Coronary artery (tissue), 2 donors: ENCODE results near the gene GRPEL1.

ENCODE experiments used
- DNase-seq: peaks from one replicate; pipeline ENCODE4 v3.0.0-alpha.2; 2017; ENCODE audit warnings: low spot score
- H3K27ac ChIP-seq, 2 donors: fragments of 200-600 bp; sonication (generic); one replicate each; pipeline ENCODE4 v1.5.1; 2016 to 2019
- H3K4me3 ChIP-seq: fragments of 200-600 bp; sonication (generic); 2 replicates; pipeline ENCODE4 v1.5.1; 2016; ENCODE audit warnings: mild to moderate bottlenecking, moderate library complexity
- CTCF ChIP-seq: fragments of 200-600 bp; sonication (generic); IDR thresholded peaks from one replicate; pipeline ENCODE4 v1.5.1; 2019; ENCODE audit warnings: antibody characterized with exemption

Gene GRPEL1

DNA sequence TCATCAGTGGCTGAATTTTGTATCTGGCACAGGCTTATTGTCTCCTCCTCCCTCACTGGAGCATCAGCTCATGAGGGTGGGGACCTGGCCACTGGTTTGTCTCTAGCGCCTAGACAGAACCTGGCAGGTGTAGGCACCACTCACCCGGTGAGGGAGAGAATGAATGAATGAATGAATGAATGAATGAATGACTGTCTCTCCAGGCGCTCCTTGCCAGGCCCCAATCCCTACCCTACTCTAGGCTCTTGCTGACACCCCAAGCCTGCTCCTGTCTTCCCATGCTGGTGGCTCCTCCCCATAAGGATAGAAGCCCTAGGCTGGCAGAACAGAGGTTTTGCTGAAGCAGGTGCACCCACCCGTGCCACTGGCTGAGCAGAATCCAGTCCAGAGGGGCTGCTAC lies 41.3 kb upstream of the GRPEL1 start:
- H3K27ac ChIP-seq, result no peak overlapping the region
- no peak overlapping the region for H3K4me3 ChIP-seq
- TF ChIP-seq CTCF, result no peak
- DNase-seq, result no peak

DNA sequence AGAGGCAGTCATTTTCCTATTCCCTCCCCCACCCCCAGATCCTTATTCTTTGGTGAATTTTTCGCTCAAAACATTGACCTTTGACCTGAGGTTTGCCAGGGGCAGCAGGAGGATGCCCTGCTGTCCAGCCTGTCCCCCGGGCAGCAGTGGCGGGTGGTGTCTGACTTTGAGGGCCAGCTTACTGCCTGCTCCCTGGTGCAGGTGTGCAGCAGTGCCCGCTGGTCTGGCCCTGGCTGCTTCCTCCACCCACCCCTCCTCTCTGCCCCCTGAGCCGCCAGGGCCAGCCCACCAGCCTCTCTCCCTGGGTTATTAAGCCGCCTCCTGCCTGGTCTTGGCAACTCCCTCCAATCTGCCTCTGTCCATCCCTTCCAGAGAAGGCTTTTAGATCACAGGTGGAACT lies 40.8 kb upstream of the GRPEL1 start:
- Histone ChIP-seq H3K4me3 (no peak overlapping the region), H3K27ac (no peak overlapping the region)
- no peak for DNase-seq
- no peak for TF ChIP-seq CTCF

GRCh38 chr4:7108046-7108625 lies 40.3 kb upstream of the GRPEL1 start:
- TF ChIP-seq CTCF, result no peak
- Histone ChIP-seq H3K4me3 (no peak overlapping the region), H3K27ac (no peak overlapping the region)
- DNase-seq, result no peak

DNA sequence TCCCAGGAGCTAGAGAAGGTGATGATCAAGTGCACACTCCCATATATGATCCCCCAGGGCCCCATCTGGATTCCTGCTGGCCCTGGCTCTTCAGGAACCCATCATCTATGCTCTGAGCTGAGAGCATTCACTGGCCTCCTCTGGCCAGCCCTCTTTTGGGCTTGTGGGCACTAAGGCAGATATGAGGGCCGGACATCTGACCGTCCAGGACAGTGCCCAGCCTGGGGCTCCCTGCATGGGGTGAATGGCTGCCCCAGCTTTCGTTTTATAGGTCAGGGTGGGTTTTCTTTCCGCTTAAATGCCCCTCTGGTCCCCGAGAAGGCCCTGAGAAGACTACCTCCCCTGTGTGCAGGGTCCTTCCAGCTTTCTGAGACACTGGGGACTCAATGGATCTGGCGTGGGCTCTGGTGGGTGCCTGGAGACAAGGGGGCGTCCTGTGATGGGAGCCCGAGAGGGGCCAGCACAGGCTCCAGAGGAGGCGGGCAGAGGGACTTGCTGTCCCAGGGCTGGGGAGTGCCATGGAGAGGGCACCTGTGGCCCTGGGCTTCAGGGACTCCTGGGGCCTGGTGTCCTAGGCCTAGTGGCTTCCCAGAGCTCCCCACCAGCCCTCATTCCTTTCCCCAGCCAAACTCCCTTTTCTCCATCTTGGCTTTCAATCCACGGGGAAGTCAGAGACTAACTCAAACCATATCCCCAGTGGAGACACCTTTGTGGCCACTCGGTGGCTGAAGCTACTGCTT lies 39.5 kb upstream of the GRPEL1 start:
- Histone ChIP-seq H3K4me3 (no peak overlapping the region), H3K27ac (no peak overlapping the region)
- no peak for DNase-seq
- no peak for TF ChIP-seq CTCF

- no peak for DNase-seq
- no peak overlapping the region for H3K27ac ChIP-seq
- TF ChIP-seq CTCF, result no peak
- H3K4me3 ChIP-seq, result no peak overlapping the region
Measured at GRCh38 chr4:7105276-7105675, 37.4 kb upstream of the GRPEL1 start.

DNA sequence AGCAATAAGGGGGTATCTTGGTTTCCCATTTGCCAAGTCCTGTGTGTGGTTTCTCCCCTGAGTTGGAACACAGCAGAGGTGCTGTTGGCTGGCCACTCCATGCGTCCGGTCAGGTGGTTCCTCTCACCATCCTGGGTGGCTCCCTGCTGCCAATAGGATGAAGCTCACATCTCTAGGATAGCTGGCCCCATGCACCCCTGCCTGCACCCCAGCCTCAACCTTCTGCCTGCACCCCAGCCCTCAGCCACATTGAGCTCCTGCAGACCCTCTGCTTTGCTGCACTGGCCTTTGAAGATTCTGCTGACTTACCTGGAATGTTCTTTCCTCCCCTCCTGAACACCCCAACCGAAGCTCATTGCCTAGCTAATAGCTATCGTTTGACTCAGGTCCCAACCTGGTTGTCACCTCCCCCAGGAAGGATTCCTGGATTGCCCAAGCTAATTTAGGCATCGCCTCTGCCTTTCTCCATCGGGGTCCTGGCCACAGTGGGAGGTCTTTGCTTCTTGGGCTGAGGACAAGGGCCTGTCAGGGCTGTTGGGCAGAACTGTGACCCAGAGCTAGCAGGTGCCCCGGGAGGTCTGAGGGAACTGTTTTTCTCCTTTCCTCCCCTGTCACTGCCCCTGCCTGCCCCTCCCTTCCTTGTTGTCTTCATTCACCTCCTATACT lies 36.6 kb upstream of the GRPEL1 start:
- no peak for TF ChIP-seq CTCF
- peak overlapping the region; percentile 85 to 92 for H3K27ac ChIP-seq
- no peak for DNase-seq
- peak overlapping the region; percentile 69 for H3K4me3 ChIP-seq
